Activated naive CD8-positive, alpha-beta T cell treated with anti-CD3 and anti-CD28 coated beads, Interleukin-2, amount 50 U/mL, for 24 hours (primary cell): ENCODE data around the gene USP51.
"Not testable (repeated sequence)": the region's sequence is repeated elsewhere in the genome, so short reads cannot be mapped to it uniquely, and the experiment has no call there.

Experiments used
- ATAC-seq: fragments of 150-1000 bp; cut with Tn5 transposase; one replicate; pipeline ENCODE4 v1.10.0; 2021
- DNase-seq: peaks from one replicate; pipeline ENCODE4 v3.0.0; 2021
- H3K27ac Mint-ChIP-seq: one replicate; pipeline ENCODE4 v1.8.0; 2021; ENCODE audit warnings: mild to moderate bottlenecking, mixed read lengths
- H3K27me3 Mint-ChIP-seq: one replicate; pipeline ENCODE4 v1.8.0; 2021; ENCODE audit warnings: mixed read lengths
- H3K36me3 Mint-ChIP-seq: one replicate; pipeline ENCODE4 v1.8.0; 2021; ENCODE audit warnings: low read depth, mixed read lengths
- H3K4me1 Mint-ChIP-seq: one replicate; pipeline ENCODE4 v1.8.0; 2021; ENCODE audit warnings: mixed read lengths
- H3K4me3 Mint-ChIP-seq: one replicate; pipeline ENCODE4 v1.8.0; 2021; ENCODE audit warnings: mild to moderate bottlenecking, moderate library complexity, mixed read lengths
- H3K9me3 Mint-ChIP-seq: one replicate; pipeline ENCODE4 v1.8.0; 2021; ENCODE audit warnings: mixed read lengths

Gene USP51

GRCh38 chrX:55451141-55451540 lies 38.5 kb downstream of the USP51 start:
- Mint-ChIP-seq H3K4me3 (peak overlapping the region; percentile 93), H3K27ac (no peak overlapping the region), H3K36me3 (no peaks in the 10 kb centered on the region), H3K27me3 (no peaks in the 10 kb centered on the region), H3K4me1 (peaks cover 7% of the 10 kb centered on the region), H3K9me3 (no peaks in the 10 kb centered on the region)
- DNase-seq, result no peak
- no peak for ATAC-seq

- Mint-ChIP-seq H3K27me3 (no peaks in the 10 kb centered on the region), H3K4me3 (no peak overlapping the region), H3K9me3 (no peaks in the 10 kb centered on the region), H3K36me3 (no peaks in the 10 kb centered on the region), H3K27ac (no peak overlapping the region), H3K4me1 (peaks cover 7% of the 10 kb centered on the region)
- DNase-seq (no peak), ATAC-seq (no peak)
Measured at GRCh38 chrX:55450259-55450658, 39.4 kb downstream of the USP51 start.

GRCh38 chrX:55443468-55443867 lies 46.2 kb downstream of the USP51 start:
- not testable (repeated sequence) for H3K36me3 Mint-ChIP-seq, H3K4me1 Mint-ChIP-seq, H3K9me3 Mint-ChIP-seq, H3K4me3 Mint-ChIP-seq, H3K27me3 Mint-ChIP-seq, H3K27ac Mint-ChIP-seq, DNase-seq, ATAC-seq
